ENCODE data around the gene KYAT1. TPM values are rescaled to one million over a fixed set of nuclear protein-coding genes. Genes with fewer than 3 reads are reported as not detected.
A peak's percentile ranks its signal among the peaks of the same experiment; 100 is the strongest.

The KYAT1 gene
- total RNA-seq, 4 donors from 2014 or later, result 4.7 to 7.4 (median 5.8) TPM

GRCh38 chr9:128788445-128788844 lies 93.3 kb downstream of the KYAT1 start:
- peaks cover 16 to 25% of the 10 kb centered on the region in 2 donors for H3K4me1 ChIP-seq
- TF ChIP-seq POLR2A (IDR thresholded peaks at IDR 0.05), result no peak
- TF ChIP-seq CTCF (IDR thresholded peaks at IDR 0.05 in 4 of 5, conservative IDR thresholded peaks at IDR 0.05 in 1 of 5), result no peak
- intact Hi-C loops (cut with DNase I; ENCODE audit: low total_unique reads), result loop anchor here (5.0 kb wide), 1 partner anchor 94 kb away; the partner anchor contains the start of genes KYAT1 and LRRC8A

DNA sequence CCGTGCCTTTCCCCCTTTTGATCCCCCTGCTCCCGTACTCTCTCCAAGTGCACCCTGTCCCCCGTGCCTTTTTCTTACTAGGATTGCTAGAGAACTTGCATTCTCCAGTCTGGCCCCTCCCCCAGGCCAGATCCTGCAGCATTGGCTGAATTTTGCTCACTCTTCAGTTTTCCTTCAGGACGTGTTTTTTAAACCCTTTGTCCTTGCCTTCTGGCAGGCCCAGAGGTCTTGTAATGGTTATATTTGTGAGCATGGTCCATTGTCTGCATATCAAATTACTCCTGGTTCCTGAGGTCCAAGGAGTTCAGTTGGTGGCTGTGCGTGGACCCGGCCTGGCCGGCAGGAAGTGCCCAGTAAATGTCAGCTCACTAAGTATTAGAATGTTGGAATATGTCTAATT lies 94.1 kb downstream of the KYAT1 start:
- Histone ChIP-seq H3K9me3 (no peaks in the 10 kb centered on the region), H3K36me3 (peaks cover 0 to 25% of the 10 kb centered on the region in 2 donors), H3K27ac (peak overlapping the region; percentile 89 to 96 (median 90)), H3K4me3 (peak overlapping the region; percentile 81 to 99 (median 90)), H3K27me3 (no peaks in the 10 kb centered on the region), H3K4me1 (peaks cover 16 to 25% of the 10 kb centered on the region in 2 donors)
- TF ChIP-seq CTCF (IDR thresholded peaks at IDR 0.05 in 4 of 5, conservative IDR thresholded peaks at IDR 0.05 in 1 of 5), result no peak
- TF ChIP-seq POLR2A (IDR thresholded peaks at IDR 0.05), result no peak
- DNase-seq (no peak), ATAC-seq (no peak)
- in situ Hi-C loops (cut with MboI; ENCODE audit: low sequenced_read_pairs in 4 of 4) (no loop called here), intact Hi-C loops (cut with DNase I; ENCODE audit: low total_unique reads) (loop anchor here (1.0 to 5.0 kb wide), 3 partner anchors 16 to 95 kb away; partner anchors contain the start of genes ENDOG, KYAT1, LRRC8A and ZER1)

More at GRCh38 chr9:128788445-128788844, 93.3 kb downstream of the KYAT1 start:
- DNase-seq (no peak), ATAC-seq (no peak)
- H3K4me3 ChIP-seq, result peak overlapping the region; percentile 81 to 99 (median 90)
- peaks cover 0 to 32% of the 10 kb centered on the region in 2 donors for H3K36me3 ChIP-seq
- H3K27me3 ChIP-seq, result no peaks in the 10 kb centered on the region
- in situ Hi-C loops (cut with MboI; ENCODE audit: low sequenced_read_pairs in 4 of 4), result no loop called here
- H3K27ac ChIP-seq, result peak overlapping the region in 3 of 4 donors; percentile 89 to 96 (median 92)
- no peaks in the 10 kb centered on the region for H3K9me3 ChIP-seq

DNA sequence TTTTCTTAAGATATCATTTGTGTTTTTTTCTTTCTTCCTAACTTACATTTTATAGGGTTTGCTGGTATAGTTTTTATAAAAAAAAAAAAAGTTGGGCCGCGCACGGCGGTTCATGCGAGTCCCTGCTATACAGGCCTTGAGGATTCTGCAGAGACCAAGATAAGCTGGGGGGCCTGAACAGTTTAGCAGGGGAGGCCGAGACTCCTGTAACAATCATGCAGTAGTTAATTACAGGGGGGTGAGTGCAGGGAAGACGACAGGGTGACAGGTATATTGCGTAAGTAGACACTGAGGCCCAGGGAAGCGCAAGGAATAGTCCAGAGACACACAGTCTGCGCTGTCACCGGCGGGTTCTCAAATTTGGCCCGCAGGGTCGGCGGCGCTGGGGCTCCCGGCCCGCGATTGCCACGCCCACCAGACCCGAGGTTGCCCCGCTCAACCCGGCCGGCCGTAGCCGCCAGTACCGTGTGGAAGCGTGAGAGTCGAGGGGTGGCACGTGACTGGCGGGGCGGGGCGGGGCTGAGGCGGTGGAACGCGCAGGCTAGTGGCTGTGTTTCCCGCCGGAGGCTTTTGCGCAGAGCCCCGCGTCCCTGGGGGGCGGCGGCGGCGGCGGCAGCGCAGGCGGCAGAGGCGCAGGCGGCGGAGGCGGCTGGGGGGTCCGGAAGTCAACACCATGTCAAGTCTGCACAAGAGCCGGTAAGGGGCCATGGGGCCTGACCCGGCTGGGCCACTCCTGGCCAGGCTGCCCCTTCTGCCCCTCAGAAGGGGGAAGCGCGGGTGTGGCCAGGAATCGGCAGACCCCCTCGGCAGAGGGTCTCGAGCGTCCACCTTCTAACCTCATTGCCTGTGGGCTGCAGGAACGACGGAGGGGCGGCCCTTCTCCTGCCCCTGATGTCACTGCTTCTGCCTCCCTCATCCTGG lies 94.8 kb downstream of the KYAT1 start, which contains the start of gene TBC1D13:
TSS of gene TBC1D13 (plus strand) at position 573 of the 921 bp plus-strand sequence. CDS start at position 674, 101 bp downstream.
- intact Hi-C loops (cut with DNase I; ENCODE audit: low total_unique reads) (loop anchor here (1.0 to 5.0 kb wide), 3 partner anchors 16 to 95 kb away; partner anchors contain the start of genes ENDOG, KYAT1, LRRC8A and ZER1), in situ Hi-C loops (cut with MboI; ENCODE audit: low sequenced_read_pairs in 4 of 4) (no loop called here)
- Histone ChIP-seq H3K27ac (peak within 1 kb of the TSS; percentile 89 to 96 (median 90)), H3K4me3 (peak within 1 kb of the TSS; percentile 81 to 99 (median 90)), H3K9me3 (no peaks in the 10 kb centered on the region), H3K36me3 (peaks cover 0 to 17% of the 10 kb centered on the region in 2 donors), H3K27me3 (no peaks in the 10 kb centered on the region), H3K4me1 (peaks cover 16 to 25% of the 10 kb centered on the region in 2 donors)
- TF ChIP-seq POLR2A (IDR thresholded peaks at IDR 0.05), result peak; percentile 76 to 77
- no peak for TF ChIP-seq CTCF (IDR thresholded peaks at IDR 0.05 in 4 of 5, conservative IDR thresholded peaks at IDR 0.05 in 1 of 5)
- ATAC-seq, result peak; percentile 89 to 93
- peak; percentile 88 to 91 for DNase-seq

GRCh38 chr9:128785427-128785826 lies 96.3 kb downstream of the KYAT1 start:
- H3K36me3 ChIP-seq, result peaks cover 0 to 2% of the 10 kb centered on the region in 2 donors
- H3K4me3 ChIP-seq, result no peak overlapping the region
- ATAC-seq, result no peak
- in situ Hi-C loops (cut with MboI; ENCODE audit: low sequenced_read_pairs in 4 of 4) (no loop called here), intact Hi-C loops (cut with DNase I; ENCODE audit: low total_unique reads) (loop anchor here (5.0 kb wide), 1 partner anchor 97 kb away; the partner anchor contains the start of genes KYAT1 and LRRC8A)
- TF ChIP-seq CTCF (IDR thresholded peaks at IDR 0.05 in 4 of 5, conservative IDR thresholded peaks at IDR 0.05 in 1 of 5), result no peak
- no peak for TF ChIP-seq POLR2A (IDR thresholded peaks at IDR 0.05)
- H3K9me3 ChIP-seq, result no peaks in the 10 kb centered on the region
- no peak overlapping the region for H3K27ac ChIP-seq
- DNase-seq, result no peak
- H3K27me3 ChIP-seq, result no peaks in the 10 kb centered on the region
- peaks cover 16 to 25% of the 10 kb centered on the region in 2 donors for H3K4me1 ChIP-seq

Other genes starting within 250 kb of the KYAT1 start
- gene DYNC2I2, start 225.1 kb downstream of the KYAT1 start, total RNA-seq, result 10 to 100 TPM; 11.4 to 29.1 (median 21.1) TPM
- gene SET, start 192.7 kb downstream of the KYAT1 start, total RNA-seq, result 100 to 1,000 TPM; 102 to 191 (median 170) TPM
- gene PKN3, start 179.4 kb downstream of the KYAT1 start, total RNA-seq, result 1 to 10 TPM; 1.4 to 5.2 (median 3.3) TPM
- 10 to 100 TPM in 3 of 4 donors, 1 to 10 TPM in 1; 8.9 to 37.3 (median 31.0) TPM for gene ZDHHC12, start 157.8 kb downstream of the KYAT1 start, total RNA-seq
- gene ZER1, start 110.0 kb downstream of the KYAT1 start, total RNA-seq, result 100 to 1,000 TPM in 3 of 4 donors, 10 to 100 TPM in 1; 63.6 to 115 (median 105) TPM
- 10 to 100 TPM in 2 of 4 donors, 1 to 10 TPM in 2; 7.8 to 14.3 (median 11.3) TPM for gene TBC1D13, start 94.7 kb downstream of the KYAT1 start, total RNA-seq
- 100 to 1,000 TPM in 3 of 4 donors, 10 to 100 TPM in 1; 58.2 to 212 (median 122) TPM for gene ENDOG, start 63.5 kb downstream of the KYAT1 start, total RNA-seq
- 10 to 100 TPM; 10.7 to 29.3 (median 14.9) TPM for gene SPOUT1, start 52.2 kb downstream of the KYAT1 start, total RNA-seq
- gene LRRC8A, start 183 bp upstream of the KYAT1 start, total RNA-seq, result 10 to 100 TPM; 24.4 to 28.4 (median 27.0) TPM
- gene PHYHD1, start 39.0 kb upstream of the KYAT1 start, total RNA-seq, result 10 to 100 TPM in 3 of 4 donors, 1 to 10 TPM in 1; 9.5 to 39.3 (median 30.3) TPM
- gene DOLK, start 65.7 kb upstream of the KYAT1 start, total RNA-seq, result 10 to 100 TPM in 1 of 4 donors, 1 to 10 TPM in 3; 6.5 to 11.8 (median 6.6) TPM
- gene NUP188, start 65.7 kb upstream of the KYAT1 start, total RNA-seq, result 10 to 100 TPM; 24.7 to 59.7 (median 30.3) TPM
- 10 to 100 TPM; 33.6 to 55.1 (median 44.1) TPM for gene SH3GLB2, start 146.4 kb upstream of the KYAT1 start, total RNA-seq
- gene MIGA2, start 154.7 kb upstream of the KYAT1 start, total RNA-seq, result 10 to 100 TPM in 3 of 4 donors, 1 to 10 TPM in 1; 5.8 to 20.6 (median 18.1) TPM
- 1 to 10 TPM; 1.6 to 4.7 (median 2.8) TPM for gene DOLPP1, start 199.2 kb upstream of the KYAT1 start, total RNA-seq
- 100 to 1,000 TPM; 137 to 167 (median 144) TPM for gene CRAT, start 228.8 kb upstream of the KYAT1 start, total RNA-seq
- gene PTPA, start 229.5 kb upstream of the KYAT1 start, total RNA-seq, result 10 to 100 TPM; 37.6 to 71.6 (median 53.5) TPM